GM10266 (cell line): ENCODE results near the gene JARID2.

ENCODE experiments used
- DNase-seq: peaks from one replicate; pipeline ENCODE4 v3.0.0; 2012; ENCODE audit errors: extremely low spot score
- CTCF ChIP-seq: IDR thresholded peaks from 2 replicates; pipeline ENCODE4 v1.5.1; 2012; ENCODE audit warnings: mild to moderate bottlenecking, low read depth; ENCODE audit not compliant: control insufficient read depth, insufficient read depth; ENCODE audit errors: missing control alignments

JARID2 gene

DNA sequence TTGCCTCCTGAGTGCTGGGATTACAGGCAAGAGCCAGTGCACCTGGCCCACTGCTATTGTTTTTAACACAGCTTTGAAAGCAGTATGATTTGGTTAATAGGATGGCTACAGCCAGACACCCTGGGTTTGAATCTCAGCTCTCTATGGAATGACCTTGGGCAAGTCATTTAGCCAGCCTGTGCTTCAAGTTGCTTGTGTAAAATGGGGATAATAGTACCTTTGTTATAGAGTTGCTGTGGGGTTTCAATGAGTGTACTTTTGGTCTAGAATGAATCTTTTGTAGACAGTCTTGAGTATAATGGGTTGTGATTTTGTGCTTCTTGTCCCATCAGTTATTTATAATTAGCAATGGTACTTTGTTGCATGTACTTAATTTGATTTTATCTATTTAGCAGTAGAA, 70.9 kb downstream of the JARID2 start:
- TF ChIP-seq CTCF = no peak

DNA sequence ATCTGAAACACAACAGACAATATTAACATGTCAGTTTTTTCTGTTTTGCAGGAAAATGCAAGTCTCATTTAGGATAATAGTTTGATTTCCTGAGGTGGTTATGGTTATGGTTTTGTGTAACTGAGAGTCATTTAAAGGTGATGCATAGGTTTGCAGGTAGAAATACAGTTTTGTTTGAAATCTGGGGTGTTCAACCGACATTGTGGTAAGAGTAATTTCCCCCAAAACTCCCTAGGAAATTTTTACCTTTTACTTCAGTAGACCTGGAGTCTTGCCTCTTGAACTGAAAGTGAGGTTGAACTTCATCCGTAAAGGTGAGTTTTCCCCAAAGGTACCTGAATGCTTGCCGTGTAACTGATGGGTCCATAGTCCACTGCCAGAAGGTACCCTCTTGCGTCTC, 71.4 kb downstream of the JARID2 start:
- no peak for TF ChIP-seq CTCF
- no peak for DNase-seq

More for the DNA sequence above, 70.9 kb downstream of the JARID2 start:
- DNase-seq = no peak

DNA sequence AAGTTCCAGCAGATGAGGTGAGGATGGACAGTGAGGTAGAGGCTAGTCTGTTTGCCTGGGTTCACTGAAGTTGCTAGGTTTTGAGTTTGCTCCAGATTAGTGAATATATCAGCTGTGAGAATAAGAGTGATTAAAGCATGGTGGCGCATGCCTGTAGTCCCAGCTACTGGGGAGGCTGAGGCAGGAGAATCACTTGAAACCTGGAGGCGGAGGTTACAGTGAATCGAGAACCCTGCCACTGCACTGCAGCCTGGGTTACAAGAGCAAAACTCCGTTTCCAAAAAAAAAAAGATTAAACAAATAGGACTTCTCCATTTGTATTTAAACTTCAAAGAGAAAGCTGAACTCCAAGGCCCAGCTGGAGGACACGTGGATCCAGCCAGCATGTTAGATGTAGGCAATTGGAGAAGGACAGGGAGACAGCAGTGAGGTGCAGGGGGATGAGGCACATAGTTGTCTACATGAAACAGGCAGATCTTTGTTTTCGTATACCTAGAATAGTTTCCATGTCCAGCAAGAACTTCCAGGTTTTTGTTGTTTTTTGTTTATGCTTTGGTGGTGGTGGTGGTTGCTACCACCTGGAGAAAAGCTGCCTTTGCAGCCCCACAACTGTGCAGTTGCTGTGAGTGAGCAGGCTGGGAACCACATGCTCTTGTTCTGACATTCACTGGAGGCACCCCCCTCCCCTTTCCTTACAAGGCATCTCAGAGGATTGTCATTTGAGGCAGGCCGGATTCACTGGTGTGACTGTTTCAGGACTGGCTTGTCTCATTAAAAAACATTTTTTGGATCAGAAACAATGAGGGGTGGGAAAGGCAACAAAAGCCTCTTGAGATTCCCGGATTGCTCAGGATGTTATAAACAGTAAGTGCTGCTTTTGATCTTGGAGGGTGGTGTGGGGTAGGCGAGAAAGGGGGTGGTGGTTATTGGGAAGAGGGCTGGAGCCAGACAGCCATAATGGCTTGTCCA, 72.3 kb downstream of the JARID2 start:
- TF ChIP-seq CTCF = no peak
- no peak for DNase-seq

- no peak for DNase-seq
- TF ChIP-seq CTCF = no peak
Observed at GRCh38 chr6:15319677-15320076, 73.8 kb downstream of the JARID2 start.

GRCh38 chr6:15320693-15321092, 74.8 kb downstream of the JARID2 start:
- TF ChIP-seq CTCF = no peak
- no peak for DNase-seq

GRCh38 chr6:15322184-15322583, 76.3 kb downstream of the JARID2 start:
- no peak for TF ChIP-seq CTCF
- DNase-seq = no peak
